ENCODE data around the gene CNTNAP5.
A peak's percentile ranks its signal among the peaks of the same experiment; 100 is the strongest.

The CNTNAP5 gene

DNA sequence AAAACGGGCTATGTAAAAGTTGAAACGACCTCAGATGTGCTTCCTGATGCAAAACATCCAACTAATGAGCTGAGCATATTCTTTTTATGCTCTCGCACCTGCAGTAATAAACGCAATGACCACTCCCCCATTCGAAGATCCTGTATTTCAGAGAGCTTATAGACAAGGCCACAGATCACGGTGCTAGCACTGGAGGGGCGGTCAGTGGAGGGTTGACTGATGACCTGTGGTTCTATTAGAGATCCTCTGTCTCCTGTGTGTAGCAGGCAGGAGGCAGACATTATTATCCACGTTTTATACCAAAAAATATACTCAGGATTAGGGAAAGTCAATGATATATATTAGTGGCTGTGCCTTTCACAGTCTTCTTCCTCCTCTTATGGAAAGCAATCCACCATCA, 457.0 kb downstream of the CNTNAP5 start:
- in situ Hi-C loops (cut with HindIII; ENCODE audit: low pct_ligation_motif_present, low pct_unique_long_range_greater_than_20kb, low sequenced_read_pairs): no loop called here
- DNase-seq: no peak

DNA sequence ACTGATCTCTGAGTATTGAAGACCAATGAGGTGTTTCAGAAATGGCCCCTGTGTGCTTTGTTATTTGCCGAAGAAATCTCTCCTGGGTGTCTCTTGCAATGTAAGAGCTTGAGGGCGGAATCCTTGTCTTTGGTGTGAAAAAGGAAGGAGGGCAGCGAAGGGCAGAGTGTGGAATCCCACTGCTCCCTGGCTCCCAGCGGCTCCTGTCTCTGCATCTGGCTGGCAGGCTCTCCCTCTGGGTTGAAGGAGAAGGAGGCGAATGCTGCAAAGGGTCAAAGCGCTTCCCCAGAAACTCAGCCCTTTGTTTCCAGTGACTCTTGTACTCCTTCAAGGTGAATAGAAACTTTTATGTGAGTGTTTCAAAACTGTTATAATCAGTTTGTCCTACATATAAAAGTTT, 457.5 kb downstream of the CNTNAP5 start:
- no peak for DNase-seq
- in situ Hi-C loops (cut with HindIII; ENCODE audit: low pct_ligation_motif_present, low pct_unique_long_range_greater_than_20kb, low sequenced_read_pairs): no loop called here

DNA sequence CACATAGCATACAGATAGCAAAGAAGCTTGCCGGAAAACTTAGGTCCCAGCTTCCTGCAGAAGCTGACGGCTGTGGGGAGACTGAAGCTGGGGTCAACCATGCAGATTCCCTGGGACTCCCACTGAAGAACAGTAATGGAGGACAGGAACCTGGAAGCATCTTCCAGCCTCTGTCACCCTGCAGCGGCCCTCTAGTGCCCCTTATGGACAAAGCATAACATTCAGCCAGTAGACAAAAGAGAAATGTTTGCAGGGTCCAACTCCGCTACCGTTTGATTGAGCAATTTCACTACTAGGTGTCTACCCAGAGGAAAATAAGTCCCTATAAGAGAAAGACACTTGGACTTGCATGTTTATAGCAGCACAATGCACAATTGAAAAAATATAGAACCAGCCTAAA, 460.6 kb downstream of the CNTNAP5 start:
- DNase-seq: peak; percentile 13
- in situ Hi-C loops (cut with HindIII; ENCODE audit: low pct_ligation_motif_present, low pct_unique_long_range_greater_than_20kb, low sequenced_read_pairs): no loop called here

DNA sequence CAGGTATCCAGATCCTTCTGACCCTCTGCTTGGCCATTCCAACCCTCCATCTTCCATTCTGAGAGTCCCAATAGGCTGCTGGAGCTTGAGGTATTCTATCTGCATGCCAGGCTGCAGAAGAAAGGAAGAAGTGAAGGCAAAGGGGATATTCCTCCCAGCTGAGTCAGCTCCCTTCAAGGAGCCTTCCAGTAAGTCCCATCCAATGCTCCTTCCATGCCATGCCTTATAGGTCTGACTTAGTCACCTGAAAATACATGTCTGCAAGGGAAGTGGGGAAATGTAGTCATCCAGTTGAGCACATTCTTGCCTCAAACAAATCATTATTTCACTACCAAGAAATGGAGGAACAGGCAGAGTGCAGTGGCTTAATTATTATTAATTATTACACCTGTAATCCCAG, 464.6 kb downstream of the CNTNAP5 start:
- in situ Hi-C loops (cut with HindIII; ENCODE audit: low pct_ligation_motif_present, low pct_unique_long_range_greater_than_20kb, low sequenced_read_pairs): no loop called here
- no peak for DNase-seq

DNA sequence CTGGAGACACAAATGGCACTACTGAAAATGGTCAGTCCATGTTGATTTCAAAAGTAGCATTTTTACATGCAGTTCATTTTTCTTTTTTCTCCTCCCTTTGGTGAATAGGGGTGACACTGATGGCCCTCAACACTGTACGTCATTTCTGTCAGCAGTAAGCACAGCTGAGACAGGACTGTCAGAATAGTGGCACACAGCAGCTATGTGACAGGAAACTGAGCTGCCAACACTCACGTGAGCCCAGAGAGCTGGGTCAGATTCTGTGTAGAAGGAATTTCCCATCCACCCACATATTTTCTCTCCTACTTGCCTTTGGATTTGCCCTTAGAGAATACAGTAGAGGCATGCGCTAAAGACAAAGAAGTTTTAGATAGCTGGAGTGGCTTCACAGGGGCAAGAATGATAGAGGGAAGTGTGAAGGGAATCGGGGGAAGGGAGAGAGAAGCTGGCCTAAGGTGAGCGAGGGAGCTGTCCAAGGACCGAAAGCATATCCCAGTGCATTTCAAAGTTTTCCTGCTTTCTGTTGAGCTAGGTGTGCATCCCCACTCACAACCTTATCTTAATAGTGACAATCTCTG, 476.6 kb downstream of the CNTNAP5 start:
- DNase-seq: no peak
- in situ Hi-C loops (cut with HindIII; ENCODE audit: low pct_ligation_motif_present, low pct_unique_long_range_greater_than_20kb, low sequenced_read_pairs): no loop called here

DNA sequence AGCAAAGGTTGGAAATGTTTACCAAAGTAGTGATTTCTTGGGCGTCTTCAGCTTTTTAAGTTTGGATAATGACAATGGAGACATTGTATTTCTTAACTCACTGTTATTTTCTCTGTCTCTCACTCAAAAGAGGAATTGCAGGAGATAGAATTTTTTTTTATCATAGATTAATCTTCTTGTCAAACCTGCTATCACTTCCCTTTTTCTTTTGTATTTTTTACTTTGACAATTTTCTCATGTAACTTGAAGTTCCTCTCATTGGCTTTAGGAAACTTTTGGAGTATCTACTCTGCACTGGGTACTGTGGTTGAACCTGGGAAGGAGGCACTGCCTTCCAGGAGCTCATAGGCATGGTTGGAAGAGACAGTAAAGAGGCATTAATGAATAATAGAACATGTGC, 489.1 kb downstream of the CNTNAP5 start:
- DNase-seq: no peak
- in situ Hi-C loops (cut with HindIII; ENCODE audit: low pct_ligation_motif_present, low pct_unique_long_range_greater_than_20kb, low sequenced_read_pairs): no loop called here

DNA sequence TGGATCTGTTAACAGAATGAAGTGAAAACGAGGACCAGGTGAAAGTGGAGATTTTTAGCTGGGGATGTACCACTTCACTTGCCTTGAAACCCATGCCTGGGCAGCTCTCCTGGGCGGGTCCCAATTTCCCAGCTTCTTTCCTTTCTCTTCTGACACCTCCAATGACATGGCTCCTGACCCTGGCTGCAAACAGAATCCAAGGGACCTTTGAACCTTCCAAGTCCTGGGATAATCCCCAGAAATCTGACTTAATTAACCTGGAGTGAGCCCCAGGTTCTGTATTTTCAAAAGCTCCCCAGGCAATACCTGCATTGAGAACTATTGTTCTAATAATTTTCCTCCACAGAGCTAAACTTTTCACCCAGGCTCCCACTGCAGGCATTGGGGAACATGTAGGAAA, 495.9 kb downstream of the CNTNAP5 start:
- in situ Hi-C loops (cut with HindIII; ENCODE audit: low pct_ligation_motif_present, low pct_unique_long_range_greater_than_20kb, low sequenced_read_pairs): no loop called here
- no peak for DNase-seq

DNA sequence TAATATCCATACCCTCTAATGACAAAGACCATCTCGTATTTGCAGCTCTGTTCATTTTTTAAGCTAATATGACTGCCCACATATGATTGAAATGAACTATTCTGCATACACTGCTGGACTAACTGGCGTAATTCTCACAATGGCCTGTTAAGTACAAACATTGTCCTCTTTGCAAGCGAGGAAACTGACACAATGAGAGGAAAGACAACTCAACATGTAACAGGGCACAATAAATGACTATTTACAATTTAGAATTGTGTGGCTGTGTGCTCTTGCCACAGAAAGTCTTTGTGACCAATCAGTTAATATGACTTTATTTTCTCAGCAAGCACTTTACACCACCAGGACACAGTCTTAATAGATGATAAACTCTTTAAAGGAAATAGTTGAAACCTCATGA, 498.0 kb downstream of the CNTNAP5 start:
- DNase-seq: no peak
- in situ Hi-C loops (cut with HindIII; ENCODE audit: low pct_ligation_motif_present, low pct_unique_long_range_greater_than_20kb, low sequenced_read_pairs): no loop called here

DNA sequence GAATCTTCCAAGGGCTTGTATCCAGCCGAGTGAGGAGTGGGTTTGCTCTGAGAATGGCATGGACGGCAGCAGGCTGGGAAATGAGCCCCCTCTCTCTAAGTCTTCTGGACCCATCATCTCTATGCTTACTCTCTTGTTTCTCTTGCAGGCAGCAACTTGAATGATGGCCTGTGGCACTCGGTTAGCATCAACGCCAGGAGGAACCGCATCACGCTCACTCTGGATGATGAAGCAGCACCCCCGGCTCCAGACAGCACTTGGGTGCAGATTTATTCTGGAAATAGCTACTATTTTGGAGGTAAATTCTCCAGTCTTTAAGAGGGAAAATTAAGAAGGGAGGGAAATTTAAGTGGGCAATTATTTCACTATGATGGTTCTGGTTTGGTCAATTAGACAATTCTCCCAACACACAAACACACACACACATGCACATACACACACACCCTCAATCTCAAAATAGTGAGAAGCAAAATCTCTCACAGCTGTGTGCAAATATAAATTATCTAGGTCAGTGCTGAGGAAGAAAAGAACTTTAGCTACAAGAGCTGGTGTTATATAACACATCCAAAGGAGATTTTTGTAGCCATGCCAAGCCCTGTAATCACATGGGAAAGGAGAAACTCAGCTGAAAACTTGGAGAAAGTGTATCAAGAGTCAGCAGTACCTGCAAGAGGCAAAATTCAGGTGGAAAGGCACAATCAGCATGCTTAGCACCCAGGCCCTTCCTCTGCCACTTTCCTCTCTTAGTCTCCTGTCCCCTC, 499.2 kb downstream of the CNTNAP5 start:
- in situ Hi-C loops (cut with HindIII; ENCODE audit: low pct_ligation_motif_present, low pct_unique_long_range_greater_than_20kb, low sequenced_read_pairs): no loop called here

DNA sequence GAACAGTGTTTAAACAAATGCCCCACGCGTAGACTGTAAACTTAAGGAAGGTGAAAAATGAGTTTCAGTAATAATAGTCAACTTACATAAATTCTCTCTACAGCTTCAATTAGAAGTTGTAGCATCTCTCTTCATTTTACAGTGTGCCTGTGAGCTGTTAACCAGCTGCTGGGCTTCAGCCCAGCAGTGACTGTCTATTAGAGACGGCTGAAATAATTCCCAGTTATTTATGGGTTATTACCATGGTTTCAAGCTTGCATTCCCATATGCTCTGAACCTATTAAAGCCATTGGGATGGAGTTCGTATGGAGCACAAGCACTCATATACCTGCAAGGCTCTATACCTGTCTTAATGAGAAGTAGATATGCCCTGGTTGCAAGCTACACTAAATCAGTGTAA, 501.1 kb downstream of the CNTNAP5 start:
- DNase-seq: no peak
- in situ Hi-C loops (cut with HindIII; ENCODE audit: low pct_ligation_motif_present, low pct_unique_long_range_greater_than_20kb, low sequenced_read_pairs): no loop called here

More for the DNA sequence above, 499.2 kb downstream of the CNTNAP5 start:
- DNase-seq: no peak

DNA sequence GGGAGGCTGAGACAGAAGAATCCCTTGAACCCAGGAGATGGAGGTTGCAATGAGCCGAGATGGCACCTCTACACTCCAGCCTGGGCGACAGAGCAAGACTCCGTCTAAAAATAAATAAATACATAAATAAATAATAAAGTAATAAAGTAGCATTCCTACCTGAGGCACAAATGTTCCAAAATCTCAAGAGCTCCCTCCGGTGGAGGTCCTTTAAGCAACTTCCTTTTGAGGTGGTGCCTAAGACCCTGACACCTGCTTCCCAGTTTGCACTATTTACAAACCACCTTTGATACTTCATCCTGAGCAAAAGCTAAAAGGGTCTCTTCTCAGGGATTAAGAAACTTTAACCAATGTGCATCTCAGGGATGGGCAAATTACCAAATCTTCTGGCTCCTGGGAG, 505.1 kb downstream of the CNTNAP5 start:
- in situ Hi-C loops (cut with HindIII; ENCODE audit: low pct_ligation_motif_present, low pct_unique_long_range_greater_than_20kb, low sequenced_read_pairs): no loop called here
- DNase-seq: peak; percentile 32

DNA sequence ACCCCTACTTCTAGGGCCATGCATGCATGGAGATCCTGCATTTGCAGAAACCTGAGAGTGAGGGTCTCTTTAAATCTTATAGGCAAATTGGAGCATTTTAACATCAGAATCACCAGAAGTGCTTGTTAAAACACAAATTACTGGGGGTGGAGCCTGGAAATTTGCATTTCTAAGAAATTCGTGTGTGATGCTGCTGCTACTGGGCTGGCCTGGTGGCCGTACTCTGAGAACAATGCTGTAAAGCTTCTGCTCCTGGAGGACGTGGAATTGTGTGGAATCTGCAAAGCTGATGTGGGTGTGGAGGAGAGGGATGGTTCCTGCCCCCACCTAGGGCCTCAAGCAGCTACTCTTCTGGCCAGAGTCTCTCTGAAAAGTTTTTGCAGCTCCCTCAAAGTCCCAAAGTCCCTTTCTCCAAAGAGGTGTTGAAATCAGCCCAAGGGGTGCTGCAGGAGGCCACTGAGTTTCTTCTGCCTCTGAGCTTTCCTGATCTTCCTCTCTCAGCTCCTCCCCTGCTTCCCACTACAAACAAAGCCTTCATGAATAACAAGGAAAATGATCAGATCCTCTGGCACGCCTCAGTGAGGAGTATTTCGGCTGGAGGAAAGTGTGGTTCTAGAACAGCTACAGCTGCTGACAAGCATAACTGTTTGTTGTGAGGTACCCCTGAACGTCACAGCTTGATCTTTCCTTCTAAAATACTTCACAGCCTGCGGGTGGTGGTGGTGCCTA, 508.3 kb downstream of the CNTNAP5 start:
- in situ Hi-C loops (cut with HindIII; ENCODE audit: low pct_ligation_motif_present, low pct_unique_long_range_greater_than_20kb, low sequenced_read_pairs): no loop called here
- no peak for DNase-seq

DNA sequence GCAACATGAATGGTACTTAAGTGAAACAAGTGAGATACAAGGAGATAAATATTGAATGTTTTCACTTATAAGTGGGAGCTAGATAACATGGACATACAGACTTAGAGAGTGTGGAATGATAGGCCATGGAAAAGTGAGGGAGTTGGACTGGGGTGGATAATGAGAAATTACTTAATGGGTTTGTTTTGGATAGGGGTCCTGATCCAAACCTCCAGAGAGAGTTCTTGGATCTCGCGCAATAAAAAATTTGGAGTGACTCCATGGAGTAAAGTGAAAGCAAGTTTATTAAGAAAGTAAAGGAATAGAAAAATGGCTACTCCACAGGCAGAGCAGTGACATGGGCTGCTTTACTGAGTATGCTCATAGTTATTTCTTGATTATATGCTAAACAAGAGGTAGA, 508.9 kb downstream of the CNTNAP5 start:
- in situ Hi-C loops (cut with HindIII; ENCODE audit: low pct_ligation_motif_present, low pct_unique_long_range_greater_than_20kb, low sequenced_read_pairs): no loop called here
- no peak for DNase-seq

DNA sequence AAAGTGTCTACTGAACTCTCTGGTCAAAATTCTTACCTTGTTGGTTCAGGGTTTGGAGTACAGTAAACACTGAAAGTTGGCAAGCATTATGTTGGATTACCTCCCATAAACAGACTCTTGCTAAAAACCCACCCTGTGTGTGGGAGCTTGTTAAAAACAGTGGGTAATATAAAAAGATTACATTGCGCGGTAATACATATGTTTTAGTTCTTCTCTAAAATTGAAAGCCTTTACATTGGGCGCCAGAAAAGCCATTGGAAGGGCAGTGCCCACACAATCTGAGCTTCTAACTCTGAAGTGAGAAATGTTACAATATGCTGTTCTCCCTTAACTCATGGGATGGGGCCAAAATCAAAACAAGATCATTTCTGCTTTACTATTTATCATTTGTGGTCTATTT, 510.7 kb downstream of the CNTNAP5 start:
- no peak for DNase-seq
- in situ Hi-C loops (cut with HindIII; ENCODE audit: low pct_ligation_motif_present, low pct_unique_long_range_greater_than_20kb, low sequenced_read_pairs): no loop called here

DNA sequence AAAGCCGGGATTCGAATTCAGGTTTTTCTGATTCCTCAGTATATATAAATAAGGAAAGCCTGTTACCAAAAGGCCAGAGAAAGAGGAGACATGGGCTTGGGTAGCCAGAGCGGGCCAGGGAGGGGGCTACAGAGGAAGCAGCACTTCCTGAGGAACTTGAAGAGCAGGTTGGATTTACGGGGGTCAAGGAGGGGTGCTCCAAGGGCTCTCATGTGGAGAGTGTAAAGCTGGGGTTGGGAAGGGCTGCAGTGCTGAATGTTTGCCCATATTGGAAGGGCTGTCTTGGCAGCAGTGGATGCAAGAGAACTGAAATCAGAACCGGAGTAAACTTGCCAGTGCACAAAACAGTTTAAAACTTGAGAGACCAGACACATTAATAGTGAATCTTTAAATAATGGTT, 511.5 kb downstream of the CNTNAP5 start:
- in situ Hi-C loops (cut with HindIII; ENCODE audit: low pct_ligation_motif_present, low pct_unique_long_range_greater_than_20kb, low sequenced_read_pairs): no loop called here
- DNase-seq: no peak

DNA sequence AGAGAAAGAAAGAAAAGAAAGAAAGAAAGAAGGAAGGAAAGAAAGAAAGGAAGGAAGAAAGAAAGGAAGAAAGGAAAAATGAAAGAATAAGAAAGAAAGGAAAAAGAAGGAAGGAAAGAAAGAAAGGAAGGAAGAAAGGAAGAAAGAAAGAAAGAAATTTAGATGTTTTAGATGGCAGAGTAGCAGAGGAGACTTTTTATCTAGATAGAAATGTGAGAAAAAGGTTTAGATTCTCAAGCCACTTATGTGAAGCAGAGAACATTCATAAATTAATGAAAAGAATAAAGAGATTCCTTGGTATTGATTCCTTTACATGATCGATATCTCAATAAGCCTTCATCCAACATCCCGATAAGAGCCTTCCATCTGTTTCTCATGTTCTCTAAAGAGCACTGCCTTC, 513.5 kb downstream of the CNTNAP5 start:
- in situ Hi-C loops (cut with HindIII; ENCODE audit: low pct_ligation_motif_present, low pct_unique_long_range_greater_than_20kb, low sequenced_read_pairs): no loop called here
- no peak for DNase-seq

DNA sequence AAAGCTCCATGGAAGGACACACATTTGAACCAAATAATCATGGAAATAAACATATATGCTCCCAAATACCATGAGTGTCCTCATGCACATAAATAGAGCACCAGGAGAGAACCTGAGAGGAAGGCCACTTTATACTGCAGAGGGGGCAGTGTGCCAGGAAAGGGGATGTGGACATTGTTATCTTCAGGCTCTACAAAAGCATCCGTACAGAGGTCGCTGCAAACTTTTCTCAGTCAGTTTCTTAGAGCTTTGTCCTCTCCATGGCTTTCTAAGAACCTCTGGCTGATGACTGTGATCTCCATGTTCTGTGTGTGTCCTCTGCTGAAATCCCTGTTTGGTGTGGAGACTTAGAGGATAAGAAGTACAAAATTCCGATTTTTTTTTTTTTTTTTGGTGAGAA, 515.7 kb downstream of the CNTNAP5 start:
- DNase-seq: no peak
- in situ Hi-C loops (cut with HindIII; ENCODE audit: low pct_ligation_motif_present, low pct_unique_long_range_greater_than_20kb, low sequenced_read_pairs): no loop called here

DNA sequence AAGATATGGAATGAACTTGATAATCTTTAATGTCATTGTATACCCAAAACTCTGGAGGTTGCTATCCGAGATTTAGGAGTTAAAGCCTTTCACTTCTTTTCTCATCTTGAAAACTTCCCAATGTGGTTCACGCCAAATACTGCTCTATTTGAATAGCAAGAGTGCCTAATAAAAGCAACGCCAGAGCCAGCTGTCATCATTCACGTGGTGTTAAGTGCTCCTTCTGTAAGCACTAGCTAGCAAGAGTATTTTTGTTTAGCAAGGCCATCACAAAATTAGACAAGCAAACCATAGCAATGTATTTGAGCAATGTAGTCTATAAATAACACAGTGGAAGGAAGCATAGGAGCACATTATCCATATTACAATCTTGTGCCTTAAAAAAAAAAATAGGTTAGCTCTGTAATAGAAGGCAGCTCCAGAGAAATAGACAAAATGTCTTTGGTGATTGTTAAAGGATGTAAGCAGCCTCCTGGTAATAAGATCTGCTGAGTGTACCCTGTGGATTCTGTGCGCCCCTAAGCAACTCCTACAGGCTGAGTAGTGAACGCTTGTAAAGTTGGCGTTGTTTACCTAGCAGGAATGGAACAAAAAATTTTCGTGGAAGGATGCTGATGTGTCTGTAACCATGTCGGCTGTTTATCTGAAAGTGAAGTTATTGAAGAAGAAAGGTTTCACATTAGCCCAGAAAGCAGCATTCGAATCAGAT, 518.0 kb downstream of the CNTNAP5 start:
- no peak for DNase-seq
- in situ Hi-C loops (cut with HindIII; ENCODE audit: low pct_ligation_motif_present, low pct_unique_long_range_greater_than_20kb, low sequenced_read_pairs): no loop called here

DNA sequence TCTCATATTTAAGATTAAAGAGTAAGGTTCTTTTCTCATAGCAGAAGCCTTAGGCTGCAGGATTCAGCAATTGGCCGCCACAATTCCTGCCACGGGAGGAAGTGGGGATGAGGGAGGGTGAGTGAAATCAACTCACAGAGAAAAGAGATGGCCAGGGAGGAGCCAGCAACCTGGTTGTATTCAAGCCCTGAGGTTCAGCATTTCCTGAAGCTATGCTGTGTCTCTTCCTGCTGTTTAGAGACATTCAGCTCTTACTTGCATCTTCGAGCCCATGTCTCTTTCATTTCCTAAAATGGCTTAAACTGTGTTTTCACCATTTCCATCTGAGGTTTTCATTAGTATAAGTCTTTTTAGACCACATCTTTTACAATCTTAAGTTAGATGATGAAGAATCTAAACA, 522.6 kb downstream of the CNTNAP5 start:
- DNase-seq: no peak
- in situ Hi-C loops (cut with HindIII; ENCODE audit: low pct_ligation_motif_present, low pct_unique_long_range_greater_than_20kb, low sequenced_read_pairs): no loop called here
